H1 (cell line): ENCODE measurements around the gene RAB31. TPM values are rescaled to one million over a fixed set of nuclear protein-coding genes. Genes with fewer than 3 reads are reported as not detected.

Source experiments
- BACH1 ChIP-seq: IDR thresholded peaks from 2 replicates; pipeline ENCODE4 v1.6.1; 2012; ENCODE audit warnings: low read length, improper control_type of control experiment
- BCL11A ChIP-seq, 2 experiments: IDR thresholded peaks; one replicate each; pipeline ENCODE4 v1.6.1; 2011; ENCODE audit warnings: low read depth in 2 of 2, low read length in 2 of 2, mild to moderate bottlenecking in 2 of 2
- BRCA1 ChIP-seq: IDR thresholded peaks from 2 replicates; pipeline ENCODE4 v1.6.1; 2012; ENCODE audit warnings: low read depth, low read length, improper control_type of control experiment
- CHD7 ChIP-seq: fragments of 300-600 bp; sonication (generic); IDR thresholded peaks from 2 replicates; pipeline ENCODE4 v1.7.1; 2012; ENCODE audit warnings: low read length, moderate library complexity, mild to moderate bottlenecking, inconsistent platforms; ENCODE audit not compliant: insufficient replicate concordance
- PHF8 ChIP-seq: fragments of 200-600 bp; sonication (generic); conservative IDR thresholded peaks from 2 replicates; pipeline ENCODE4 v1.7.1; 2012; ENCODE audit warnings: low read depth, mild to moderate bottlenecking, inconsistent platforms, low read length, moderate library complexity
- SIX5 ChIP-seq: IDR thresholded peaks from 2 replicates; pipeline ENCODE4 v1.6.1; 2011; ENCODE audit warnings: mild to moderate bottlenecking, low read depth, low read length
- SP4 ChIP-seq: IDR thresholded peaks from 2 replicates; pipeline ENCODE4 v1.6.1; 2012; ENCODE audit warnings: low read length, inconsistent platforms
- TEAD4 ChIP-seq: IDR thresholded peaks from 2 replicates; pipeline ENCODE4 v1.6.1; 2012; ENCODE audit warnings: low read depth, low read length, inconsistent platforms, mixed read lengths
- USF2 ChIP-seq: IDR thresholded peaks from 2 replicates; pipeline ENCODE4 v1.6.1; 2011; ENCODE audit warnings: low read length, improper control_type of control experiment
- polyA plus RNA-seq, 7 experiments: library from polyadenylated mRNA; depleted of rRNA in 3 of 7; stranded (reverse) in 5 of 7; unstranded in 2 of 7; fragments of >200 nt in 5 of 7; fragments of 200-250 nt in 2 of 7; gene quantifications; 1 replicate in 5 of 7; 2 replicates in 1 of 7; 4 replicates in 1 of 7; pipeline versions ENCODE4 v1.2.1 to v1.2.3, GENCODE V29; 2011 to 2013; ENCODE audit warnings: missing spikeins in 2 of 7, mixed read lengths in 2 of 7
- total RNA-seq: library from RNA; stranded (reverse); fragmentation: NEBNext Ultra II Directional; extraction: Animal tissue kit (Norgen Biotek cat#: 25700); gene quantifications from 2 replicates; pipeline ENCODE4 v1.2.1, GENCODE V29; 2021

Gene RAB31
- total and polyA plus RNA-seq, 2 of the 8 experiments (the other 6 are each of a cell fraction or from before 2014, with no cell fraction given), result 15.2 to 40.9 TPM

GRCh38 chr18:9808295-9809241 lies 100.5 kb downstream of the RAB31 start (continued):
- TF ChIP-seq CHD7 (peak; percentile 75), BRCA1 (no peak), SP4 (no peak), BACH1 (no peak), BCL11A (IDR thresholded peaks at IDR 0.05; ENCODE audit: low read depth in 2 of 2, low read length in 2 of 2) (no peak), PHF8 (no peak), SIX5 (no peak), TEAD4 (peak; percentile 98), USF2 (no peak)
